NCI-H2196 (cell line): Measurements from ENCODE around the gene GMPR.

Experiments used
- DNase-seq: peaks from one replicate; lab custom pipeline; 2025; ENCODE audit not compliant: unreplicated experiment; lab: John Stamatoyannopoulos, UW

The GMPR gene

DNA sequence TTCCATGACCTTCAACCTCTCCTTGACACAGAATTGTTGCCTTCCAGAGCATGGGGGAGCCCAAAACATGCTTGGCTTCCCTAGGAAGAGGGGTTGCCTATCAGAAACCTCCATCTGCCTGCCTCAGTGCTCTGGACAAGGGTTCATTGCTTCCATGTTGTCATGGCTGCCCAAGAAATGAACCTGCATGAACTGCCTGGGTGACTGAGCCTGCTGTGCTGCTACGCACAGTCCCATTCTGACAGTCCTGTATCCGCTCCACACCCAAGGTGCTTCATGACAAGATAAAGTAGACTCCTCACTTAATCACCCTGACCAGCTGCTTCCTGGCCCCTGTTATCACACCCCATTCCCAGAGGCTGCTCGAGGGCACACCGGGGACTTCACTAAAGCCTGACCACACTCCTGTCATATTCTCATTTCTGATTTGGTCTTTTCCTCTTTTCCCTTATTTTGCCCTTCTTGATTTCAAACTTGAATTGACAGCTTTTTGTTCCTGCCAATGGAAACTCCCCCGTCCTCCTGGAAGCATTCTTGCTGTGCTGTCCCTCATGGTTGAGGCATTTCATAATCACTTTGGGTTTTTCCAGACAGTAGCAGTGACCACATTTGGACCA lies 31.9 kb downstream of the GMPR start:
- no peak for DNase-seq

DNA sequence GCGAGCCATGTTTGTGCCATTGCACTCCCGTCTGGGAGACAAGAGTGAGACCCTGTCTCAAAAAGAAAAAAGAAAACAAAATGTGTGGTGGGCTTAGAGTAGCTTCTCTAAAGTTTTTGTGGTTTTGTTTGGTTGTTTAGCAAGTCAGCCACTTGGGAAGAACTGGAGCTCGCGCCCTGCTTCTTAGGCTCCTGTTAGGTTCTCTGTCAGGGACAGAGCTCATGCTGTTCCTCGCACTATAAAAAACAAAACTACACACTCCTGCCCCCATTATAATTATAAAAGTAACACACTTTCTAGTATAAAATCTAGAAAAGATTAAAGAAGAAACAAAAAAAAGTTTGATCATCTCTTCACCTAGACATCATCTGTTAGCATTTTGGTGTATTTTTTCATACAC lies 33.0 kb downstream of the GMPR start:
- DNase-seq = no peak

DNA sequence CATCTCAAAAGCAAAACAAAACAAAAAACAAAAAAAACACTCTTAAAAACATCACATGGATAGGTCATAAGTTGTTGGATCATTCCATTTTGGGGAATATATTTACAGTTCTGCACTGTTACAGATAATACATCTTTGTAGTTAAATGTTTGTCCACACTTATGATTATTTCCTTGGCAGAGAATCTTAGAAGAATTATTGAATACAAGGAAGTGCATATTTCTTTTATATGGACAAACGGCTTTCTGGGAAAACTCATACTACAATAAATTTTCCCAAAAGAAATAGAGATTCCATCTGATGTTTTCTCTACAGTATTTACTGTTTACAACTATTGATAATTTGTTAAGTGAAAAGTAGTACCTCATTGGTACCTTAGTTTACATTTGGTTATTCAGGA lies 33.8 kb downstream of the GMPR start:
- no peak for DNase-seq

DNA sequence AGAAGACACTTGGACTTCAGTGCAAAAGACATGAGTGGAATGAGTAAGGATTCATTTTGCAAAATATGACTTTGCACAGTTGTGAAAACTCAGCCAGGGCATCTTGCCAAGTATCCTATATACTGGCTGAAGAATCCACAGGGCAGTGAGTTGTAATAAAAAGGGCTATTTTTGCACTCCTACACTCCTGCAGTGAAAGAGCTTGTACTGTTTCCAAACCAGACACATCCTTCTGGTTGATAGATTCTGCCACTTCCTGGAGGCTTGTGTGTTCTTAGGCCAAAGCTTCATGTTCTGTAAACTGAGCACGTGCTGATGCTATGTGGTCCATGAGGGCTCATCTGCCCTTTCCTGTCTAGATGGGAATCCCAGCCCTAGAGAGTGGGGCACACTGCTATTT lies 34.9 kb downstream of the GMPR start:
- no peak for DNase-seq

DNA sequence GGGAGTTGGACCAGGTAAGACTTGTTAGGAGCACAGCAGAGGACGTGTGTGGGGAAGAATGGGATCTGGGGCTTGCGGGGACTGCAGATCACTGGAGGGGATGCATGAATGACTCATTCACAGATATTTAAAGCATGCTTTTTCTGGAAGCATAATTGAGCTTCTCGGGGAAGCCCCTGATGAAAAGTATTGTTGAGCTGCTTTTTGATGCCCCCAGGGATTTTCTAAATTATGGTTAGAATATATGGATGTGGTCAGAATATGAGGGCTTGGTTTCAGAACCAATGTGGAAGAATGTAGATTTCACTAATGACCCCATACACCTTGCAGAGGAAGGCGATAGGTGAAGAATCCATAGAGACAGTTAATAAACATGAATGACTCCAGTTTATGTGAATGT lies 36.1 kb downstream of the GMPR start:
- DNase-seq = no peak

DNA sequence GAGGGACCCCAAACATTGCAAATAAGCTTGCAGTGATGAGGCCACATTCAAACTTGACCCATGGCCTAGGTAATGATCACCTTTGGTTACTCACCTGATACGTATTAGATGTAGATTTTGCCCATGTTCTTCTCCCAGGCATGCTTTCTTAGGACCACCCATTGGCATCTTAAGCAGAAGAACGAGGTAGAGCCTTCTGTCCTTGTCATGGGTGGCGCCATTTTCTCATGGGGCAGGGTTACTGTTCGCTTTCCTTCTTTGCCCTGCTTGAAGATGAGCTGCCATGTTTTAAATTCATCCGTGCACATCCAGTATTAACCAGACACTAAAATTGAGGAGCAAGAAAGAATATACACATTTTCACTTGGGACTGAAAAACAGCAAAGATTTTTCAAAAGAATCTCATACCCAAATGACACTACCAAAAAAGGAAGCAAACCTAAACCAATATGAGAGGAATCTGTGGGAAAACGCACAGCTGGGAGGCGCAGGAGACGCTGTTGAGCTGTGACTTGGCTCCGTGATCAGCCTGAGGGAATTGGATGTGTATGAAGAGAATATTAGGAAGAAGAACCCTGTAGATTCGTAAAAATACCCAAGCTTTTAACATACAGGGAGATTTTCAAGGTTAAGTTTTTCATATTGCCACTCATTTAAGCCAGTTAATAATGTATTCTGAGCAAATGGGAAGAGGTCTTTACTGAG lies 36.6 kb downstream of the GMPR start:
- DNase-seq = no peak

DNA sequence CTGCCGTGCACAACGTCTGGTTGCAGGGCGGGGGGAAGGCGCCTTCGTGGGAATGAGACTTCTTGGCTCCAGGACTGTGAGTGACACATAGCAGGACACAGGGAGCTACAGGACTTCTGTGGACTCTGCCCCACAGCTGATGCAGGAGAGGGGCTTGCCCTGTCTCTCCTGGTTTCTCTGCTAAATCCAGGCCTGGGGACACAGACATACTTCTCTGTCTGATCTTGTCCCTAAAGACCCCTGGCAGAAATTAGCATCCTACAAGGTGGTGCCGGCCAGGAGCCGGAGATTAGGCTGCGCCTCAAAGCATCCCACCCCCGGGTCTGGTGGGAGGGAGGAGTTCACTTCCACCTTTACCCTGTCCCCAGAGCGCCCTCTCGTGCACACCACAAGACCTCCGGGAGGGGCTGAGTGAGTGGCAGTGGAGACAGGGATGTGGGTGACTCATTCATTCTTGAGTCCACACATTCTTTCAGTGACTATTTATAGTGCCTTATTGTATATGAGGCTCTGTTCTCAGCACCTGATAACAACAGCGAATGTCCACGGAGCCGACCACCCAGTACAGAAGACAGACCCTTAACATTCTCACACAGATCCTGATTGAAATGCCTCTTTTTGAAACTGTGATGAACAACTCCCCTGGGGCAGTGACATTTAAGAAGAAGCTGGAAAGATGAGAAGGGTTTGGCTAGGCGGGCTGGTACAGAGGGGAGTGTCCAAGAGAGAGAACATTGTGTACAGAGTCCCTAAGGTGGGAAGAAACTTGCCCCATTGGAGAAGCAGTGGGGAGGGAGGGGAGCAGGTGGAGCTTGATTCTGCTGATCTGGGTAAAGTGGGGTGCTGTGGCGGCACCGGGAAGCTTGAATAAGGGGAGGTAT lies 39.0 kb downstream of the GMPR start:
- DNase-seq = peak; percentile 10

DNA sequence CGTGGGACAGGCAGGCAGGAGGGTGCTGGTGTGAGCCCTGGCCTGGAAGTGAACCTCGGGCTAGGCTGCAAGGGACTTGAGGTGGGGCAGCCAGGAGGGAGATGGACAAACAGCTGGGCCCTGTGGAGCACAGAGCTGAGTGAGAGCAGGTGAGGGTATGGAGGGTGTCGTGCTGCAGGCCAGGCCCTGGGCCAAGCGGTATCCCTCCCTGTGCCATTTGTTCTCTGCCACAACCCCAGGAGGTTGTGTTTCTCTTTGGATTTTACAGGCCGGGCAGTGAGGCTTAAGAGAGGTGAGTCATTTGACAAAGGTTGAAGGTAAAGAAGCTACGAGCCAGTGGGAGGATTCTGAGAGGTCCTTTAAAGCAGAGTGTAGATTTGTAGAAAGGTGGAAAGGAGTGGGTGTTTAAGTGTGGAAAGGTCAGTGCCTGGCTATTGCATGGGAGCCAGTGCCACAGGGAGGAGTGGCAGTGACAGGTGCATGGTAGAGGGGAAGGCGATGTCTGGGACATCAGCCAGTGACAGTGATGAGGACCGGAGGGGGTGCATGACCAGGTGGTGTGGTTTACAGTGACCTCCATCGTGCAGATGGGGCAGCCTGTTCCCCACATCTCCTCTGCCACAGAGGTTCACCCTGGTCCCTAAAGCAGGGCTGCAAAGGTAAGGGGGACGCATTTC lies 39.8 kb downstream of the GMPR start:
- peak; percentile 40 for DNase-seq

DNA sequence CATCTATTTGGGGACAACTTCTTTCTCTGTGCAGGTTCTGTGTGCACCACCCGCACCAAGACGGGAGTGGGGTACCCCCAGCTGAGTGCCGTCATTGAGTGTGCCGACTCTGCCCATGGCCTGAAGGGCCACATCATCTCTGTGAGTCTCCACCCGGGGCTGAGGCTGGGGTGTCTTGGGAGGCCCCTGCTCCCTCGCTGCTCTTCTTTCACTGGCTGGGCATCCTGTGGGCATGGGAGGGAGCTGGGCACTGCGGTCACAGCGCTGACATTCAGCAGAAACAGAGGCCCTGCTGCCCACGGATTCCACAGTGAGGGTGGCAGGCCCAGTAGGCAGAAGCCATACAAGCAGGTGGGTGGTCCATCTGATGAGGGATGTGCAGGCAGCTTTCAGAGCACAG lies 40.4 kb downstream of the GMPR start:
- no peak for DNase-seq

DNA sequence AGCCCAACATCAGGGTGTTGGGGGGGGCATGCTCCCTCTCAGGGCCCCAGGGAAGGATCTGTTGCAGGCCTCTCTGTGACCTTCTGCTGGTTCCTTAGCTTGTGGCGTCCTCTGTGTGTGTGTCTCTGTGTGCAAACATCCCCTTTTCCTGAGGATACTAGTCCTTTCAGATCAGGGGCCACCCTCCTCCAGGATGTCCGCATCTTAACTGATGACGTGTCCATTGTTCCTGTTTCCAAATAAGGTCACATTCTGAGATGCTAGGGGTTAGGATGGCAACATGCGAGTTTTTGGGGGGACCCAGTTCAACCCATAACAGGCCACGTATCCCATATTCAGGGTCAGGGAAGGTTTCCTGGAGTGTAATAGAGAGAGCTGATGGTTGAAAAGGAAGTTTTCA lies 40.9 kb downstream of the GMPR start:
- DNase-seq = no peak

DNA sequence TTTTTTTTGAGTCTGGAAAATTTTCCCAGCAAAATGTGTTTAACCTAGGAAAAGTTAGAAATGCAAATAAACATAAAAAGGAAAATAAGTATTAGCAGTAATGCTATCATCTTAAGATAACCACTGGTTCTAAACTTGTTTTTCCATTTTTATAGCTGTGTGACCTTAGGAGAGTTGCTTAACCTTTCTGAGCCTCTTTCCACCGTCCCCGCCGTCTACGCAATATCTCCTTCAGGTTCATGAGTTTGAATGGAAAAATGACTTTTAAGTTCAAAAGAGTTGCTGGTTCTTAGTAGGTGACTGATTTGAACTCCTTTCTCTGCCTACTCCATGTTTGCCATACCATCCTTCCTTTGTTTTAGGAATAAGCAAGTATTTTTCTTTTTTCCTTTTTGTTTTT lies 44.0 kb downstream of the GMPR start:
- no peak for DNase-seq

DNA sequence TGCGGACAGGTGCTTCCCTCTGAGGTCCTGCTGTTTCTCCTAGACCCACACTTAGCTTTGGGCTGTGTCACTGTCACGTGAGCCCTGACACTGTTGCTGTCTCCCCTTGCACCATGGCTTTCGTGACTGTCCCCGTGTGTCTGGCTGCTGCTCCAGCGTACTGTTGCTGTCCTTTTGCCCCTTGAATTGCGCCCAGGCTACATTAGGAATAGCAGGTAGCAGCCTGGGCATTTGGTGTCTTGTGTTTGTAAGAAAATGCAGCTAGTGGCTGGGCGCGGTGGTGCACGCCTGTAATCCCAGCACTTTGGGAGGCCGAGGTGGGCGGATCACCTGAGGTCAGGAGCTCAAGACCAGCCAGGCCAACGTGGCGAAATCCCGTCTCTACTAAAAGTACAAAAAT lies 46.1 kb downstream of the GMPR start:
- no peak for DNase-seq

DNA sequence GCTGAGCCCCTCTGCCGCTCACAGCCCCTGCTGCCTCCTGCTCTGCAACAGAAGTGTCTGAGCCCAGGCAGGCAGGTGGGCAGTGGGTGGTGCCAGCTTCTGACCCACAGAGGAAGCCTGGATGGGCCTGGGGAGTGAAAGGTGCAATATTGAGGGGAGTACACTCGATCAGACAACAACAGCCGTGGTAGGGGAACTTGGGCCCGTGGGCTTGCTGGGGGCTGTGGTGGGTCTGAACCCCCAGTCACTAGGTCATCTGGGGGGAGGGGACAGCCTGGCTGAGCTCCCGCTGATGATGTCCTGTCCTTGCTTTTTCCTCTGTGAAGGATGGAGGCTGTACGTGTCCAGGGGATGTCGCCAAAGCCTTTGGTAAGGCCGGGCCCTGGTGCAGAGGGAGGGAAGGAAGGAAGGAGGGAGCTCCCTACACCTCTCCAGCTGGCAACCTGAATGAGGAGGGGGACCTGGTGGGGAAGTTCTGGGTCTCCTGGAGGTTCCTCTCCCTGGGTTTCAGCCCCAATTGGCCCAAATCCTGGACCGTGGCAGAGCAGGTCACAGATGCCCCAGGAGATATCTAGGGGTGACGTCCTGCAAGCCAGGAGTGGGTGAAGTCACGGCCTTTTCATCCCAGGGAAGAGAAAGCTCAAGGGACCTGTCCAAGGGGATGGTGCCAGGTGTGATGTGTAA lies 47.2 kb downstream of the GMPR start:
- no peak for DNase-seq

DNA sequence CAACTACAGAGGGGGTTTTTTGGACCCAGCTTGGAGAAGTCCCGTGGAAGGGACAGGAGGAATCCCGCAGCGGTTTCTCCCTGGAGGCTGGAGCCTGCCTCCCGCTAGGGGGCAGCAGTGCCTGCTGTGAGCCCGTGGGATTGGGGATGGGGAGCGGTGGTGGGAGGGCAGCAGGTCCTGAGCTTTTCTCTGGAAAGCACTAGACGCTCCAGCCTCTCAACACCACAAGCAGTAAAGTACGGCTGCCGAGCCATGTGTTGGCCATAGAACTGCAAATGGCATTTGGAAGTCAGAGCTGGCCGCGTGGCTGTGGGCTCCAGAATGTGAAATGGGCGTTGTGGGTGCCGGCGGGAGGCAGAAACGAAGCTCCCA lies 47.8 kb downstream of the GMPR start:
- DNase-seq = no peak

DNA sequence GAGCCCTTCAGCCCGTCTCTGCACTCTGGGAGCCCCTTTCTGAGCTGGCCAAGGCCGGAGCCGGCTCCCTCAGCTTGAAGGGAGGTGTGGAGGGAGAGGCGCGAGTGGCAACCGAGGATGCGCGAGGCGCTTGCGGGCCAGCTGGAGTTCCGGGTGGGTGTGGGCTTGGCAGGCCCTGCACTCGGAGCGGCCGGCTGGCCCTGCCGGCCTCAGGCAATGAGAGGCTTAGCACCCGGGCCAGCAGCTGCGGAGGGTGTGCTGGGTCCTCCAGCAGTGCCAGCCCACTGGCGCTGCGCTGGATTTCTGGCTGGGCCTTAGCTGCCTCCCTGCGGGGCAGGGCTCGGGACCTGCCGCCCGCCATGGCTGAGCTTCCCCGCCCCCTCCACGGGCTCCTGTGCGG lies 49.8 kb downstream of the GMPR start:
- no peak for DNase-seq

DNA sequence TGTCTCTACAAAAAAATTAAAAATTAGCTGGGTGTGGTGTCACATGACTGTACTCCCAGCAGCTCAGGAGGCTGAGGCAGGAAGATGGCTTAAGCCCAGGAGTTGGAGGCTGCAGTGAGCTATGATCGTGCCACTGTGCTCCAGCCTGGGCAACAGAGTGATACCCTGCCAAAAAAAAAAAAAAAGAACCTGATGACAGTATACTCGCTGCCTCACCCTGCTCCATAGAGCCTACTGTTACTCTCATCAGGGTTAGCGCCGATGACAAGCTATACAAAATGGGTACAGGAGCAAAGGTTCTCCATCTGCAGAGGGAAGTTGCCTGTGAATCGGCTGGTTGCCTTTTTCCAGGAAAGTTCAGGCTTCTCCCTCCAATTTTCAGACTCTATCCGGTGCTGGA lies 53.4 kb downstream of the GMPR start:
- no peak for DNase-seq

DNA sequence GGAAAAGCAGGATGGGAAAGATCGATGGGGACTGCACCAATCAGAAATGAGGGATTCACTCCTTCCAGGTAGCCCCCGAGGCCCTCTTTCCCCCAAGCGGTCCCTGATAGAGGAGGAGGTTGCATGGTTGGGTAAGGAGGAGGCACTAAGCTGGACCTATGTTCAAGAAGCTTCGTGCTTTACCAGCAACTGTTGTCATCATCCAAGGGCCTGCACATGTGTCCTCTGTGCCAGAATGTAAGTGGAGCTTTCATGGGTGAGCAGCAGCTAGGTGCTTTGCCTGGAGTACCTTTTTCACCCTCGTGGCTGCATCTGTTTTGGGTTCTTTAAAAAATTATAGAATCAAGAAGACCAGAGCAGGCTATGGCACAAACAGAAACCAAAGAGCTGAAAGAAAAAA lies 54.0 kb downstream of the GMPR start:
- no peak for DNase-seq

DNA sequence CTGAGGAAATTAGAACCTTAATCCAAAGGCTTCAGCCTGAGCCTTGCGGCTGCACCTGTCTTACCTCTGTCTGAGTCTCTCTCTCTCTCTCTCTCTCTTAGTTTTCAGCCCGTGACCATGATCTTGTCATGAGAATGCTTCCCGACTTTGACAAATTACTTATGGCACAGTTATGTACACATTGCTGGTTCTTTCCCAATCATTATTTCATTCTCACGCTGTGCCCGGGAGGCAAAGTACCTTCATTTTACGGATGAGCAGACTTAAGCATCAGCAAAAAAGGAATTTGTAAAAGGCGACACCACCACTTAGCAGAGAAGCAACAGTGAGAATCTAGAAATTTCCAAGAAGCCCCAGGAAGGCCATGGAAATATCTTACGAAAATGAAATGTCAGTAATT lies 54.6 kb downstream of the GMPR start:
- DNase-seq = no peak

DNA sequence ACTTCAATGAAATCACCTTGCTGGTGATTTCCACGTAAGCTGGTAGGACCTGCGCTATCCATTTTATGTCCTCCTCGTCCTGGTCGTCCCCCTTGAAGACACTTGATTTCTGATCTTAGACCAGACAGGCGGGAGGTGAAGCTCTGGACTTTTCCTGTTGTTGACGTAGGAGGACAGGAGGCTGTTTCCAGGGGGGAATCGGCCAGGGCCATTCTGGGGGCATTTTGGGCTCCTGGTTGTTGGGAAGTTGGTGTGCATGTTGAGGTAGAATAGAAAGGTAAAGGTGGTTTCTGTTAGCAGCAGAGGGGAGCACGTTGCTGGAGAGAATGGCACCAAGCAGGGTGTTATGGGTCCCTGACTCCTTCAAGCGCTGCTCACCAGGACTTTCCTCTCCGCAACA lies 56.0 kb downstream of the GMPR start:
- DNase-seq = no peak

DNA sequence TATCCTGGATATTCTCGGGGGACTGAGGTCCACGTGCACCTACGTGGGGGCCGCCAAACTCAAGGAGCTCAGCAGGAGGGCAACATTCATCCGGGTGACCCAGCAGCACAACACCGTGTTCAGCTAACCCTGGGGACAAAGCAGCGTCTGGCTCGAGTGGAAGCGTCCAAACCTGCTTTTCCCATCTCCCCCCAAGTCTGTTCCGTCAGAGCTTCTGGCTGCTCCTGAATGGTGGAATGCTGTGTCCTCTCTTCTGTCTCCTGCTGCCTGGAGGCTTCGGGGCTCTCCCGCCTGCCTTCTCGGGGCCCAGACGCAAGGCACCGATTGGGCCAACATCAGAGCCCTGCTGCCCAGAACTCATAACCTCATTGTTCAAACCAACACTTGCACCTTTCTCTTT lies 56.7 kb downstream of the GMPR start:
- DNase-seq = no peak

DNA sequence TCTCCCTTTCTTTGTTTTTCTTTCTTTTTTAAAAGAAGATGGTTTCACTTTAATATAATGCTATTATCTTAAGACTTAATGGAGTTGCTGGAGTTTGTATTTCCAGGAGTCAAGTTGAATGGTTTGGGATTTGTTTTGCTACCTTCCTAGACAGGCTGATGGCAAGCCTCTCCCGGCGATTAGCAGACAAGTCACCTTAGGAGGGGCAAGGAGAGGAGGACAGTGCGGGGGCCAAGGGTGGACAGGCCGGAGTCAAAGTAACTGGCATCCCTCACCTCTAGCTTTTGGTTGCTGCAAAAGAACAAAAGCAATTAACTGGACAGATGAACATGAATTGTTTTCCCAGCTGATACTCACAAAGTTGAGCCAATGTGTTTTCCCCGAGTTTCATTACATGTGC lies 57.1 kb downstream of the GMPR start:
- no peak for DNase-seq
